Spleen (tissue), 11 donors: ENCODE results near the gene CDYL2. TPM values are rescaled to one million over a fixed set of nuclear protein-coding genes. Genes with fewer than 3 reads are reported as not detected.

ENCODE experiments used
- DNase-seq: peaks from one replicate; pipeline ENCODE4 v3.0.0-alpha.2; 2020
- H3K27ac ChIP-seq, 8 donors: fragments of 200-600 bp; sonication (generic) in 7 of 8; 1 replicate in 4 of 8; 2 replicates in 4 of 8; pipeline versions ENCODE4 v1.5.0 to v1.8.0; 2016 to 2021; ENCODE audit warnings: inconsistent platforms in 4 of 8, mild to moderate bottlenecking in 4 of 8, moderate library complexity in 1 of 8
- H3K27me3 ChIP-seq, 7 donors: fragments of 200-600 bp; sonication (generic) in 6 of 7; replicated peaks in 1 of 7; 1 replicate in 4 of 7; 2 replicates in 3 of 7; pipeline versions ENCODE4 v1.5.0 to v1.8.0; 2016 to 2021; ENCODE audit warnings: inconsistent platforms in 3 of 7, mild to moderate bottlenecking in 1 of 7
- H3K36me3 ChIP-seq, 6 donors: fragments of 200-600 bp; sonication (generic) in 5 of 6; 1 replicate in 4 of 6; 2 replicates in 2 of 6; pipeline versions ENCODE4 v1.5.0 to v1.8.0; 2016 to 2021; ENCODE audit warnings: inconsistent platforms in 2 of 6
- H3K4me1 ChIP-seq, 6 donors: fragments of 200-600 bp; sonication (generic) in 5 of 6; 1 replicate in 3 of 6; 2 replicates in 3 of 6; pipeline versions ENCODE4 v1.5.0 to v1.8.0; 2016 to 2021; ENCODE audit warnings: inconsistent platforms in 3 of 6
- H3K4me3 ChIP-seq, 8 donors: fragments of 200-600 bp; sonication (generic) in 7 of 8; 1 replicate in 4 of 8; 2 replicates in 4 of 8; pipeline versions ENCODE4 v1.5.0 to v1.8.0; 2016 to 2021; ENCODE audit warnings: inconsistent platforms in 4 of 8, mild to moderate bottlenecking in 4 of 8, moderate library complexity in 2 of 8
- H3K9me3 ChIP-seq, 8 donors: fragments of 200-600 bp; sonication (generic) in 7 of 8; 1 replicate in 4 of 8; 2 replicates in 4 of 8; pipeline versions ENCODE4 v1.5.0 to v1.8.0; 2016 to 2021; ENCODE audit warnings: inconsistent platforms in 4 of 8
- POLR2A ChIP-seq, 3 donors: fragments of 450-650 bp; IDR thresholded peaks; one replicate each; pipeline ENCODE4 v1.5.1; 2017; ENCODE audit warnings: antibody characterized with exemption in 3 of 3, mild to moderate bottlenecking in 1 of 3
- POLR2AphosphoS5 ChIP-seq, 3 donors: sonication (generic); formaldehyde crosslinking; IDR thresholded peaks; one replicate each; pipeline ENCODE4 v1.5.1; 2017; ENCODE audit warnings: antibody characterized with exemption in 3 of 3
- WGBS, 5 donors: extraction: QIAGEN DNeasy Blood & Tissue Kit in 3 of 5; methylation state at CpG; one replicate each; pipeline versions ENCODE4 v1.1.5 to v1.1.7; 2013 to 2018; 5-methylcytosine and 5-hydroxymethylcytosine counted together
- intact Hi-C: fragments of 100-400 bp; cut with DNase I; formaldehyde crosslinking; loops from one replicate; pipeline ENCODE4 v1.15.0; 2023; ENCODE audit warnings: low total_unique reads
- polyA plus RNA-seq, 3 donors: library from polyadenylated mRNA; stranded (reverse); fragments of 200-250 nt; gene quantifications; one replicate each; pipeline ENCODE4 v1.2.1, GENCODE V29; 2013
- total RNA-seq, 7 donors: library from RNA; depleted of rRNA in 3 of 7; stranded (reverse); fragments of >200 nt in 3 of 7; fragmentation: NEBNext Ultra II Directional in 4 of 7; extraction: Animal tissue kit (Norgen Biotek cat#: 25700) in 4 of 7; gene quantifications; one replicate each; pipeline versions ENCODE4 v1.1.0 to v1.2.1, GENCODE V29; 2016 to 2021
- TF ChIP-seq, protein P1 (sequence below), 11 experiments: fragments of 200-600 bp in 7 of 11; fragments of 450-650 bp in 4 of 11; sonication (generic) in 4 of 11; IDR thresholded peaks in 8 of 11; conservative IDR thresholded peaks in 3 of 11; 1 replicate in 7 of 11; 2 replicates in 4 of 11; pipeline versions ENCODE4 v1.4.0 to v1.8.0; 2016 to 2021; ENCODE audit warnings: antibody characterized with exemption in 11 of 11, inconsistent platforms in 4 of 11, mild to moderate bottlenecking in 1 of 11
- donor health status: healthy with polysubstance abuse.
- donor health status: DM: no; HTN: no; CAD: no; lungs with moderate emphysema.
- donor health status: DM: no; HTN: no; CAD: no.
- donor health status: Bipolar disorder and iron deficiency.
- donor health status: healthy.
- donor health status: DM: no; HTN: no; CAD: no.
- donor health status: DM: yes; HTN: yes; CAD: no.

The CDYL2 gene
- total and polyA plus RNA-seq, 10 donors = 1.4 to 28.3 (median 12.5) TPM

DNA sequence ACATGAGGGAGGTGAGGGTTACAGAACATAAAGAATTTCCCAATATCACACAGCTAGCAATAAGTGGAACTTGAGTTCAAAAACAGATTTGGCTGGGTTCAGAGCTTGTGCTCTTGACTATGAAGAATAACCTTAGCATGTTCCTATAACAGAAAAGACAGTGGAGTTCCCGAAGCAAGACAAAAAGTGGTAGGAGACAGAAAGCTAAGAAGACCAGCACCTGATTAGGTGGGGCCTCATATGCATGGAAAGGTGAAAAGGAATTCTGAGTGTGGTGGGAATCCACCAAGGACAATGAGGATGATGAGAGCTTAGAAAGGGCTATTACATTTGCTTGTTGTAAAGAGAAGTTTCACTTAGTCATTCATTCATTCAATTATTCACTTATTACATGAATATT lies 26.6 kb upstream of the CDYL2 start:
- Histone ChIP-seq H3K27me3 (no peaks in the 10 kb centered on the region), H3K27ac (no peak overlapping the region), H3K36me3 (no peaks in the 10 kb centered on the region), H3K9me3 (no peaks in the 10 kb centered on the region), H3K4me1 (peaks cover 0 to 4% (median 0%) of the 10 kb centered on the region in 6 donors), H3K4me3 (no peak overlapping the region)
- intact Hi-C loops = no loop called here
- TF ChIP-seq POLR2AphosphoS5 (IDR thresholded peaks at IDR 0.05) (no peak), POLR2A (IDR thresholded peaks at IDR 0.05) (no peak)
- TF ChIP-seq, protein P1, sequence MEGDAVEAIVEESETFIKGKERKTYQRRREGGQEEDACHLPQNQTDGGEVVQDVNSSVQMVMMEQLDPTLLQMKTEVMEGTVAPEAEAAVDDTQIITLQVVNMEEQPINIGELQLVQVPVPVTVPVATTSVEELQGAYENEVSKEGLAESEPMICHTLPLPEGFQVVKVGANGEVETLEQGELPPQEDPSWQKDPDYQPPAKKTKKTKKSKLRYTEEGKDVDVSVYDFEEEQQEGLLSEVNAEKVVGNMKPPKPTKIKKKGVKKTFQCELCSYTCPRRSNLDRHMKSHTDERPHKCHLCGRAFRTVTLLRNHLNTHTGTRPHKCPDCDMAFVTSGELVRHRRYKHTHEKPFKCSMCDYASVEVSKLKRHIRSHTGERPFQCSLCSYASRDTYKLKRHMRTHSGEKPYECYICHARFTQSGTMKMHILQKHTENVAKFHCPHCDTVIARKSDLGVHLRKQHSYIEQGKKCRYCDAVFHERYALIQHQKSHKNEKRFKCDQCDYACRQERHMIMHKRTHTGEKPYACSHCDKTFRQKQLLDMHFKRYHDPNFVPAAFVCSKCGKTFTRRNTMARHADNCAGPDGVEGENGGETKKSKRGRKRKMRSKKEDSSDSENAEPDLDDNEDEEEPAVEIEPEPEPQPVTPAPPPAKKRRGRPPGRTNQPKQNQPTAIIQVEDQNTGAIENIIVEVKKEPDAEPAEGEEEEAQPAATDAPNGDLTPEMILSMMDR (IDR thresholded peaks at IDR 0.05 in 8 of 11, conservative IDR thresholded peaks at IDR 0.05 in 3 of 11) = no peak
- WGBS, 5 donors = 87 to 100% (median 95%) methylated on average over 1 of the region's 1 CpG
- DNase-seq = no peak

DNA sequence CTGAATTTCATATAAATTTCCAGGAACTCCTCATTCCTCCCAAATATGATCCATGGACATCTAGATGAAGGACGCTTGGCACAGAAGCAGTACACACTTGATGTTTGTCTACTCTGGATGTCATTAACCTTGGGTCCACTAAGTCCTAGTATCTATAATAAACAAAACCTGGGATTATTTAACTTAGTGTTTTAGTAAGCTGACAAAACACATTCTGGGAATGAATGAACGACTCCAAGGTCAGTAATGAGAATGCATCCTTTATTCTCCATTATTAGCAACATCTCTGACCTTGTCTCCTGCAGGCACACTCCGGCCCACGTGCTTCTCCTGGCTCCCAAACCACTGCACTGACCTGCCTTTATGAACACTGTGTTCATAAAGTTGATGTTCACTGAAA lies 24.1 kb upstream of the CDYL2 start:
- intact Hi-C loops = loop anchor here (10.0 kb wide), 1 partner anchor 294 kb away; no protein-coding TSS in a partner anchor
- Histone ChIP-seq H3K4me1 (peaks cover 0 to 5% (median 2%) of the 10 kb centered on the region in 6 donors), H3K36me3 (no peaks in the 10 kb centered on the region), H3K27ac (no peak overlapping the region), H3K9me3 (no peaks in the 10 kb centered on the region), H3K4me3 (no peak overlapping the region), H3K27me3 (no peaks in the 10 kb centered on the region)
- no peak for DNase-seq
- TF ChIP-seq POLR2A (IDR thresholded peaks at IDR 0.05) (no peak), POLR2AphosphoS5 (IDR thresholded peaks at IDR 0.05) (no peak)
- TF ChIP-seq, protein P1 (IDR thresholded peaks at IDR 0.05 in 8 of 11, conservative IDR thresholded peaks at IDR 0.05 in 3 of 11) = no peak
- WGBS, 5 donors = 59 to 77% (median 66%) methylated on average over 4 of the region's 4 CpGs

DNA sequence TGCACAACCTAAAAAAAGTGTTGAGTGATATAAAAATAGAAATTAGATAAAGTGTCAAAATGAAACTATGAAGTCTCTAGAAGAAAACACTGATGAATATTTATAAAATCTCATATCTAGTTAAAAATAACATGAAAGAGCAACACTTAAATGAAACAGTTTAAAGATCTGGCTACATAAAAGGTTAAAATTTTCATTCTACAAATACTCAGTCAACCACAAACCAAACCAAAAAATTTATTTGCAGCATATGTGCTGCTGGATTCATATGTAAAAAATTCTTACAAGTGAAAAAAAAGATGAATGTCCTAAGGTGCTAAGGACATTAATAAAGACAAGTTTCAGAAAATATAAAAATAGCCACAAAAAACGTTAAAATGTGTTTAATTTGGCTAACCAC lies 22.6 kb upstream of the CDYL2 start:
- no peaks in the 10 kb centered on the region for H3K9me3 ChIP-seq
- H3K4me1 ChIP-seq = peaks cover 0 to 5% (median 2%) of the 10 kb centered on the region in 6 donors
- no peak for DNase-seq
- no peak overlapping the region for H3K4me3 ChIP-seq
- H3K27ac ChIP-seq = no peak overlapping the region
- H3K27me3 ChIP-seq = no peaks in the 10 kb centered on the region
- 6 to 23% (median 10%) methylated on average over 1 of the region's 1 CpG for WGBS, 5 donors
- no peak for TF ChIP-seq POLR2AphosphoS5 (IDR thresholded peaks at IDR 0.05)
- no peak for TF ChIP-seq POLR2A (IDR thresholded peaks at IDR 0.05)
- TF ChIP-seq, protein P1 (IDR thresholded peaks at IDR 0.05 in 8 of 11, conservative IDR thresholded peaks at IDR 0.05 in 3 of 11) = no peak
- intact Hi-C loops = loop anchor here (10.0 kb wide), 1 partner anchor 292 kb away; no protein-coding TSS in a partner anchor
- no peaks in the 10 kb centered on the region for H3K36me3 ChIP-seq

DNA sequence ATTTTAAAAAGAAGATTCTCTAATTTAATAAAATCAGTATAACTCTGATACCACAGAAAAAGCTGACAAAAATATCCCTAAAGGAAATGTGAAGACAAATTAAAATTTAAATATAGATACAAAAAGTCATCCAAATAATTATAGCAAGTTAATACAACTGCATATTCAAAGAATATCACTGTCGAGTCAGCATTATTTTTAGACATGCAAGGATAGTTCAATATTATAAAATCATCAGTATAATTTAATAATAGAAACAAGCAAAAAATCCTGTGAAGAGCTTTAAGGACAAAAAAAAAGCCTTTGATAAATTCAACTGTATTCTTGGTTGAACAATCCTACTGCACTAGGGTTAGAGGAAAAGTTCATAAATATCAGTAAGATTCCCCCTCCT lies 21.0 kb upstream of the CDYL2 start:
- Histone ChIP-seq H3K9me3 (no peaks in the 10 kb centered on the region), H3K4me1 (peaks cover 0 to 5% (median 2%) of the 10 kb centered on the region in 6 donors), H3K27me3 (no peaks in the 10 kb centered on the region), H3K4me3 (no peak overlapping the region), H3K27ac (no peak overlapping the region), H3K36me3 (no peaks in the 10 kb centered on the region)
- no peak for DNase-seq
- intact Hi-C loops = loop anchor here (10.0 kb wide), 1 partner anchor 291 kb away; no protein-coding TSS in a partner anchor
- WGBS, 5 donors = 89 to 98% (median 96%) methylated on average over 1 of the region's 1 CpG
- TF ChIP-seq POLR2A (IDR thresholded peaks at IDR 0.05) = no peak
- TF ChIP-seq POLR2AphosphoS5 (IDR thresholded peaks at IDR 0.05) = no peak
- TF ChIP-seq, protein P1 (IDR thresholded peaks at IDR 0.05 in 8 of 11, conservative IDR thresholded peaks at IDR 0.05 in 3 of 11) = no peak
